DOHH2 (cell line): ENCODE measurements around the gene BAMBI.

ENCODE experiments used
- H3F3A ChIP-seq: fragments of 200-600 bp; sonication (generic), shearing (Covaris generic); 2 replicates; pipeline ENCODE4 v1.6.0; 2016; ENCODE audit warnings: antibody characterized with exemption, mild to moderate bottlenecking; ENCODE audit not compliant: control insufficient read depth, insufficient read depth
- H3K27ac ChIP-seq: fragments of 200-600 bp; sonication (generic); 2 replicates; pipeline ENCODE4 v1.5.1; 2014; ENCODE audit warnings: low read depth, mild to moderate bottlenecking, low read length, moderate library complexity
- H3K27me3 ChIP-seq: fragments of 200-600 bp; sonication (generic); 2 replicates; pipeline ENCODE4 v1.6.1; 2014; ENCODE audit warnings: mild to moderate bottlenecking, low read length, mixed read lengths; ENCODE audit not compliant: control insufficient read depth
- H3K36me3 ChIP-seq: fragments of 200-600 bp; sonication (generic); 2 replicates; pipeline ENCODE4 v1.6.1; 2014; ENCODE audit warnings: mild to moderate bottlenecking, low read length, moderate library complexity, mixed read lengths; ENCODE audit not compliant: control insufficient read depth
- H3K4me1 ChIP-seq: fragments of 200-600 bp; sonication (generic); 2 replicates; pipeline ENCODE4 v1.6.1; 2014; ENCODE audit warnings: mild to moderate bottlenecking, low read length, mixed read lengths; ENCODE audit not compliant: control insufficient read depth
- H3K4me2 ChIP-seq: fragments of 200-600 bp; sonication (generic); 2 replicates; pipeline ENCODE4 v1.6.0; 2014; ENCODE audit warnings: mild to moderate bottlenecking, low read length, moderate library complexity
- H3K4me3 ChIP-seq: fragments of 200-600 bp; sonication (generic); 2 replicates; pipeline ENCODE4 v1.5.1; 2014; ENCODE audit warnings: mild to moderate bottlenecking, low read length, mixed read lengths
- H3K79me2 ChIP-seq: fragments of 200-600 bp; sonication (generic); 2 replicates; pipeline ENCODE4 v1.6.1; 2014; ENCODE audit warnings: mild to moderate bottlenecking, low read length, mixed read lengths; ENCODE audit not compliant: control insufficient read depth
- H3K9me2 ChIP-seq: fragments of 200-600 bp; sonication (generic); replicated peaks from 2 replicates; pipeline ENCODE4 v1.6.1; 2014; ENCODE audit warnings: mild to moderate bottlenecking, low read length, mixed read lengths; ENCODE audit not compliant: control insufficient read depth
- H3K9me3 ChIP-seq: fragments of 200-600 bp; sonication (generic); 2 replicates; pipeline ENCODE4 v1.6.1; 2014; ENCODE audit warnings: antibody characterized with exemption, low read length, mixed read lengths; ENCODE audit not compliant: control insufficient read depth, insufficient read depth
- H4K20me1 ChIP-seq: fragments of 200-600 bp; sonication (generic); 2 replicates; pipeline ENCODE4 v1.6.0; 2014; ENCODE audit warnings: low read depth, mild to moderate bottlenecking, antibody characterized with exemption, low read length, moderate library complexity; ENCODE audit not compliant: control insufficient read depth, insufficient read depth
- EZH2phosphoT487 ChIP-seq: fragments of 200-600 bp; sonication (generic); IDR thresholded peaks from 2 replicates; pipeline ENCODE4 v1.6.1; 2017; ENCODE audit warnings: borderline replicate concordance, mild to moderate bottlenecking, antibody characterized with exemption, low read length, moderate library complexity, mixed read lengths
- TF ChIP-seq, protein P1 (sequence below): fragments of 200-600 bp; sonication (generic); IDR thresholded peaks from one replicate; pipeline ENCODE4 v1.5.1; 2014; ENCODE audit warnings: antibody characterized with exemption, mild to moderate bottlenecking, low read depth, low read length; ENCODE audit not compliant: poor library complexity, severe bottlenecking

BAMBI gene

DNA sequence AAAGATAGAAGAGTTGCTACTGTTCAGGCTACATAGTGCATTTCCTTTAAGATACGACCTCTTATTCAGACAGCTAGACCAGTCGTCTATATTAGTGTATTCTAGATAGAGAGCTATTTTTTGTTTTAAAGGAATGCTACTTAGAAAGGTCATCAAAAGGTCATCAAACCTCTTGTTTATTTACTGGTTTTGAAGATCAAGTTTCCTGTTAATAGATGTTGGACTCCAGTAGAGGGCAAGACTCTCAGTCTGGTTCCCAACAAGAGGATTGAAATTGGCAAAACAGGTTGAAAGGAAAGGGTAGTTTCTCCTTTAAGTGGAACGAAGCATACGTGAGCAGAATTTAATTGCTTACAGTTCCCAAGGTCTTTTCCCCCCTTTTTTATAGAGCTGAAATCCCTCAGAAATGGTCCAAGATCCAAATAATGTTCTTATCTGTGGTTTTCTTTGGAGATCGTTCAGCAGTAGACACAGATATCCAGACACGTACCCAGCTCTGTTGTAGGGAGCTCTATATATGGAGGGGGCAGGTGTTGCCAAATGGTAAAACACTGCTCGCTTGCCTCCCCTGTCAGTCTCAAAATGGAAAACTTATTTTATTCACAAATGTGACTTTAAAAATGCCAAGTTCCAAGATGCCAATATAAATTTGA is 37.2 kb downstream of the BAMBI start:
- Histone ChIP-seq H3K4me3 (no peak overlapping the region), H3F3A (no peaks in the 10 kb centered on the region), H3K36me3 (no peaks in the 10 kb centered on the region), H3K27ac (no peak overlapping the region), H3K79me2 (no peaks in the 10 kb centered on the region), H3K9me2 (no peaks in the 10 kb centered on the region), H4K20me1 (no peaks in the 10 kb centered on the region), H3K4me1 (no peaks in the 10 kb centered on the region), H3K27me3 (no peaks in the 10 kb centered on the region), H3K4me2 (no peak overlapping the region), H3K9me3 (no peaks in the 10 kb centered on the region)
- no peak for TF ChIP-seq EZH2phosphoT487
- TF ChIP-seq, protein P1, sequence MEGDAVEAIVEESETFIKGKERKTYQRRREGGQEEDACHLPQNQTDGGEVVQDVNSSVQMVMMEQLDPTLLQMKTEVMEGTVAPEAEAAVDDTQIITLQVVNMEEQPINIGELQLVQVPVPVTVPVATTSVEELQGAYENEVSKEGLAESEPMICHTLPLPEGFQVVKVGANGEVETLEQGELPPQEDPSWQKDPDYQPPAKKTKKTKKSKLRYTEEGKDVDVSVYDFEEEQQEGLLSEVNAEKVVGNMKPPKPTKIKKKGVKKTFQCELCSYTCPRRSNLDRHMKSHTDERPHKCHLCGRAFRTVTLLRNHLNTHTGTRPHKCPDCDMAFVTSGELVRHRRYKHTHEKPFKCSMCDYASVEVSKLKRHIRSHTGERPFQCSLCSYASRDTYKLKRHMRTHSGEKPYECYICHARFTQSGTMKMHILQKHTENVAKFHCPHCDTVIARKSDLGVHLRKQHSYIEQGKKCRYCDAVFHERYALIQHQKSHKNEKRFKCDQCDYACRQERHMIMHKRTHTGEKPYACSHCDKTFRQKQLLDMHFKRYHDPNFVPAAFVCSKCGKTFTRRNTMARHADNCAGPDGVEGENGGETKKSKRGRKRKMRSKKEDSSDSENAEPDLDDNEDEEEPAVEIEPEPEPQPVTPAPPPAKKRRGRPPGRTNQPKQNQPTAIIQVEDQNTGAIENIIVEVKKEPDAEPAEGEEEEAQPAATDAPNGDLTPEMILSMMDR: no peak

GRCh38 chr10:28715246-28715645 is 37.9 kb downstream of the BAMBI start:
- H3K36me3 ChIP-seq: no peaks in the 10 kb centered on the region
- no peaks in the 10 kb centered on the region for H3F3A ChIP-seq
- no peaks in the 10 kb centered on the region for H3K4me1 ChIP-seq
- TF ChIP-seq, protein P1: no peak
- no peaks in the 10 kb centered on the region for H3K9me3 ChIP-seq
- no peak overlapping the region for H3K4me2 ChIP-seq
- H3K27ac ChIP-seq: no peak overlapping the region
- no peak overlapping the region for H3K4me3 ChIP-seq
- H4K20me1 ChIP-seq: no peaks in the 10 kb centered on the region
- H3K27me3 ChIP-seq: no peaks in the 10 kb centered on the region
- no peaks in the 10 kb centered on the region for H3K79me2 ChIP-seq
- no peaks in the 10 kb centered on the region for H3K9me2 ChIP-seq

DNA sequence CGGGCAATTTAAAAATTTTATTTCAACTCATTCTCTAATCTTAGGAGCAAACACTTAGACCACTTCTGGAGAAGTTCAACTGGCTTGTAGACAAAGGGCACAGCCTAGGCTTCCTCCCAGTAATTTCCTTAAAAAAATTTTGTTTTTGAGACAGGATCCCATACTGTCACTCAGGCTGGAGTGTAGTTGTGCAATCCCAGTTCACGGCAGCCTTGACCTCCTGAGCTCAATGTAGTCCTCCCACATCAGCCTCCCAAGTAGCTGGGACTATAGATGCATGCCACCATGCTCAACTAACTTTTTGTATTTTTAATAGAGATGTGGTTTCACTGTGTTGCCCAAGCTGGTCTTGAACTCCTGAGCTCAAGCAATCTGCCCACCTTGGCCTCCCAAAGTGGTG is 38.4 kb downstream of the BAMBI start:
- Histone ChIP-seq H3F3A (no peaks in the 10 kb centered on the region), H3K79me2 (no peaks in the 10 kb centered on the region), H3K36me3 (no peaks in the 10 kb centered on the region), H3K9me3 (no peaks in the 10 kb centered on the region), H3K27ac (no peak overlapping the region), H3K27me3 (no peaks in the 10 kb centered on the region), H3K9me2 (no peaks in the 10 kb centered on the region), H4K20me1 (no peaks in the 10 kb centered on the region), H3K4me3 (no peak overlapping the region), H3K4me2 (no peak overlapping the region), H3K4me1 (no peaks in the 10 kb centered on the region)
- TF ChIP-seq EZH2phosphoT487: no peak
- TF ChIP-seq, protein P1: no peak
